ENCODE results near the gene CHST12.
A peak's percentile ranks its signal among the peaks of the same experiment; 100 is the strongest.
"Not testable (repeated sequence)": the region's sequence is repeated elsewhere in the genome, so short reads cannot be mapped to it uniquely, and the experiment has no call there.

Gene CHST12

GRCh38 chr7:2462731-2463130 lies 59.3 kb downstream of the CHST12 start:
- DNase-seq (ENCODE audit: low spot score): no peak

- no peak for DNase-seq (ENCODE audit: low spot score)
Observed at GRCh38 chr7:2465928-2466327, 62.5 kb downstream of the CHST12 start.

DNA sequence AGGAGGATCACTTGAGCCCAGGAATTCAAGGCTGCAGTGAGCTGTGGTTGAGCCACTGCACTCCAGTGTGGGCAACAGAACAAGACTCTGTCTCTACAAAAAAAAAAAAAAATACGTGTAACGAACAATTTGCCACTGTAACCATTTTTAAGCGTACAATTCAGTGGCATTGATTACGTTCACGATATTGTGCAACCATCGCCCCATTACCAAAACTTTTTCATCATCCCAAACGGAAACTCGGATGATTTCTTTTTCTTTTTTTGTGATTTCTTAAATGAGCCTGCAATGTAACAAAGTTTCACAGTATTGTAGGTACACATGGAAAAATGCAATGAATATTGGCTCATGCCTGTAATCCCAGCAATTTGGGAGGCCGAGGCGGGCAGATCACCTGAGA lies 63.3 kb downstream of the CHST12 start:
- no peak for DNase-seq (ENCODE audit: low spot score)

GRCh38 chr7:2468227-2468626 lies 64.8 kb downstream of the CHST12 start:
- no peak for DNase-seq (ENCODE audit: low spot score)

DNA sequence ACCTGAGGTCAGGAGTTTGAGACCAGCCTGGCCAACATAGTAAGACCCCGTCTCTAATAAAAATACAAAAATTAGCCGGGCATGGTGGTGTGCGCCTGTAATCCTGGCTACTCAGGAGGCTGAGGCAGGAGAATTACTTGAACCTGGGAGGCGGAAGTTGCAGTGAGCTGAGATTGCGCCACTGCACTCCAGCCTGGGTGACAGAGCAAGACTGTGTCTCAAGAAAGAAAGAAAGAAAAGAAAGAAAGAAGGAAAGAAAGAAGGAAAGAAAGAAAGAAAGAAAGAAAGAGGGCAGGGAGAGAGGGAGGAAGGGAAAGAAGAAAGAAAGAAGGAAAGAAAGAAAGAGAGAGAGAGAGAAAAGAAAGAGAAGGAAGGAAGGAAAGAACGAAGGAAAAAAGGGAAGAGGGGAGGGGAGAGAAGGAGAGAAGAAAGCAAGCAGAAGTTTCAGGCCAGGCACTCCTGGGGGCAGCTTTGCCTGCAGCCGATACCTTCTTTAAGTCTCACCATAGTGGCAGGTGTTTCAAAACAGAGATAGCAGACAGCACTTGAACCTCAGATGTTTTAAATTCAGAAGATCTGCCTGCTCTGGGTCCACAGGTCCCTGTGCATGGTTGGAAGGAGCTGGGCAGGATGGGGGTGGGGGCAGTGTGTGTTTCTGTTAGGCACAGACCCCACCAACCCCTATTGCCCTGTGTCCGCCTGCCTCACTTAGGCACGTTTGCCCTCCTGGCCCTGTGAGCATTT lies 66.2 kb downstream of the CHST12 start:
- not testable (repeated sequence) for DNase-seq (ENCODE audit: low spot score)

DNA sequence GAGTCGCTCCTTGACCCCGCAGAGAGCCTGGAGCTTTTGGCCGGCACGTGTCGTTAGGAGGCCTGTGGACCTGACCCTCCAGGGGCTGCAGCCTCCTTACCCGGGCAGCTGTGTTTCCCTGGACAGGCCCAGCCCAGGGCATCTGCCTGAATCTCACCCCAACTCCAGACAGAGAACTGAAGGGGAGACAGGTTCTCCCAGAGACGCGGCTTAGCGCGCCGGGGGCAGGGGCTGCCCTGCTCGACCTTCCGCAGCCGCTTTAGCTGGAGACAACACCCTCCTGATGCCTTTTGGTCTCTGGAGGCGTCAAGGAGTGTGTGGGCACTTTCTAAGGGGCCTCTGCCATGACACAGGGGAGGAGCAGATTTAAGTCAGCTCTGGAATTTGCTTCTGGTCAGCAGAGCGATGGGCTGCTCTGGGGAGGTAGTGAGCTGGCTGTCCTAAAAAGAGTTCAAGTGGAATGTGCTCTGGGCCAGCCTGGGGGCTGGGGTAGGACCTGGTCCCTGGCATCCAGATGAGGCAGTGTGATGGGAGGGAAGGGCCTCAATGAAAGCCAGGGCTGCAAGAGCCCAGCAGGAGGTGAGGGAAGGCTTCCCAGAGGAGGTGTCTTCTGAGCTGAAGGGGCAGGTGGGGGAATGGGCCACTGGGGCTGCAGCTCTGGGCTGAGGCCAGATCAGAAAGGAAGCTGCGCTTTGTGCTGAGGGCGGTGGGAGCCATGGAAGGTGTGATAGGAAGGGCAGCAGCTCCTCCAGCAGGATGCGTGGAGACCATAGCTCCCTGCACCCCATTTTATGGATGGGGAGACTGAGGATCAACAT lies 67.0 kb downstream of the CHST12 start:
- no peak for DNase-seq (ENCODE audit: low spot score)

DNA sequence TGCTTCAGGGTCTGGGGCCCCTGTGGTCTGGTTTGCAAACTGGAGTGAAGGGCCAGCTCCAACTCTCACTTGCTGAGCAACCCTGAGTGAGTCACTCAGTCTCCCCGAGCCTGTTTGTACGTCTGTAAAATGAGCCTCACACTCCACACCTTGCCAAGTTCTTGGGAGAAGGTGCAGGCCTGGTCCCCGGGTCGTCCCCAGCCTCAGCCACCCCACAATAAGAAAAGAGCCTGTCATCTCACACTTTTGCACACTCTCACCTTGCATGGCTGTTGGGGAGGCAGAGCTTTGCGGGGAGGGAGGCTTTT lies 67.6 kb downstream of the CHST12 start:
- DNase-seq (ENCODE audit: low spot score): no peak

- DNase-seq (ENCODE audit: low spot score): peak; percentile 93
Observed at GRCh38 chr7:2471396-2471795, 68.0 kb downstream of the CHST12 start.

- DNase-seq (ENCODE audit: low spot score): no peak
Observed at GRCh38 chr7:2472739-2473138, 69.3 kb downstream of the CHST12 start.

DNA sequence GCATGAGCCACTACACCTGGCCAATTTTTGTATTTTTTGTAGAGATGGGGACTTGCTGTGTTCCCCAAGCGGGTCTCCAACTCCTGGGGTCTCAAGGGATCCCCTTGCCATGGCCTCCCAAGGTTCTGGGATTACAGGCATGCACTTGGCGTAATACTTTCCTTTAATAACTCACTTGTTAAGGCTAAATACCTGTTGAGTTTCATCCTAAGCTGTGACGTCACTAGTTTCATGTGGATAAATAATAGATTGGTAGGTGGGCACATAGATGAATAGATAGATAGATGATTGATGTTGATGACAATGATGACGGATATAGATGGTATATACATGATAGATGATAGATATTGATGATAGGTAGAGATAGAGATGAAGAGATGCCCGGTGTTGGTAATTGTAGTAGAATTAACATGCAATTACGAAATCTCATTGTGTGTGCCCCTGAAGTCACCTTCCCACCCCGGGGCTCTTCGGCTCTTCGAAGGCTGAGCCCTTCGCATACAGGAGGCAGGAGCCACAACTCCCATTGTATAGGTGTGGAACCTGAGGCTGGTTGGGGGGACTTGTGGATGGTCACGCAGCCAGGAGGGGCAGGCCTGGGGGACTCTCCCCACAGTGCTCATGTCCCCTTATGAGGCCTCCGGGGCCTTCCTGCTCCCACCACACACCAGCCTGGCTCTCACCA lies 70.2 kb downstream of the CHST12 start:
- DNase-seq (ENCODE audit: low spot score): no peak

DNA sequence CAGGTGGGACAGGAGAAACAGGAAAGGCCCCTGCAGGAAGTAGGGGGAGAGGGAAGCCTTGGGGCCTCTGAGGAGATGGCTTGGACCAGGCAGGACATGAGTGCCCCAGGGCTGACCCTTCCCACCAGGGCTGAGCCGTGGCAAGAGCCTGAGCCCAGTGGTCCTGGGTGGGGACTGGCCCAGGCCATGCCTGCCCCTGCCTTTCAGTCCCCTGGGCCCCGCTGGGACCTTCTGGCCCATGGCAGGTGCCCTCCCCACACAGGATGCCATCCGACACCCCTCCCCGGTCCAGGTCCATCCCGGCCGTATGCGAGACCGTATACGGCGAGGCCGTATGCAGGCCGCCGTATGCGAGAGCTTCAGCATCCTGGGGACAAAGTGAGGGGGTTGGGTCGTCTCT lies 70.8 kb downstream of the CHST12 start:
- no peak for DNase-seq (ENCODE audit: low spot score)

DNA sequence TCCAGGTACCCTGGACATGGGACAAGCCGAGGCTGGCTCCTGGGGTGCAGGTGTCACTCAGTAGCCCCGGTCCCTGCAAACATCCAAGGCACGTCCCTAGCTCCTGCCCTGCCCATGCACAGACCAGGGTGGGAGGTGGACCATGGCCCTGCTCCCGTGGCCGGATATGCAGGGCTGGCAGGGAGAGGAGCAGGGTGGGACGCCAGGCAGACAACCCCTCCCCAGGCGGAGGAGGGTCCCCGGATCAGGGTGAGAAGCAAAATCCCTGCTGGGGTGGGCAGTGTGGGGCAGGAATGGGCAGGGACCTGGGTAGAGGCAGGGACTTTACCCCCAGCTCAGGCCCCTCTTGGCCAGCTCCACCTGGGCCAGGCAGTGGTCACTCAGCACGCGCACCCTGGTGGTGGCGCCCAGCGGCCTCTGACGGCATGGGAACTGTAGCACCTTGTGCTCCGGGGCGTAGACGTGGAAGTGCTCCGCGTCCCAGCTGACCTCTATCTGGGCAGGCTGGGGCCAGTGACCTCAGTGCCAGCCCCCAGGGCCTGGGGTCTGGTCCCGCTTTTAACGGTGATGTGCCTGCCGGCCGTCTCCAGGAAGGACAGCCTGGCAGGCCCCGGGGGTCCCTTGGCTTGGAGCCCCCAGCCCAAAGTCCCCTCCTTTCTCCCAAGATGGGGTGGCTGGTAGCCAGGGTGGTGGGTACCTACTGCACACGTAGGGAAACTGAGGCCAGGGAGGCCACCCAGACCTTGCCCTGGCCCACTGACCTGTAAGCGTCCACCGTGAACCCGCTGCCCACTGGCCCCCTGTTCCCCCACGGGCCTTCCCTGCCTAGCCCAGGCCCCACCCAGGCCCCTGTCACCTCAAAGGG lies 71.6 kb downstream of the CHST12 start:
- no peak for DNase-seq (ENCODE audit: low spot score)

- DNase-seq (ENCODE audit: low spot score): no peak
Observed at GRCh38 chr7:2475678-2476015, 72.2 kb downstream of the CHST12 start.

DNA sequence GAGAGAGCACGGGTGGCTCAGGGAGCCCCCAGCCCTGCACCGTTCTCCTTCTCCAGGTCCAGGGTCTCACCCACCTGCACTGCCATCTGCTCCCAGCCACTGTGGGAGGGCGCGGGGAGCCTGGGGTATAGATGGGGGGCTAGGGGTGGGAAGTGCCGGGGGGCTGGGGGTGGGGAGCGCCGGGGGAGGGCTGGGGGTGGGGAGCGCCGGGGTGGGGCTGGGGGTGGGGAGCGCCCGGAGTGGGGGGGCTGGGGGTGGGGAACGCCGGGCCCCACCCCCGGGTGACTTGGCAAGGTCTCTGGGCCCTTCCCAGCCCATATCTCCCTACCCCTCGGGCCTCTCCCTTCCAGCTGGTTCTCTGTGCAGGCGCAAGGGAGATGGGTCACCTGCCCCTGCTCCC lies 72.9 kb downstream of the CHST12 start, which contains the start of gene GRIFIN:
Gene GRIFIN, minus strand, starts transcription at position 101 of the 400 bp plus-strand sequence. Its CDS starts 15 bp downstream, at position 86.
- no peak for DNase-seq (ENCODE audit: low spot score)

GRCh38 chr7:2476776-2477446 lies 73.5 kb downstream of the CHST12 start:
- DNase-seq (ENCODE audit: low spot score): no peak

DNA sequence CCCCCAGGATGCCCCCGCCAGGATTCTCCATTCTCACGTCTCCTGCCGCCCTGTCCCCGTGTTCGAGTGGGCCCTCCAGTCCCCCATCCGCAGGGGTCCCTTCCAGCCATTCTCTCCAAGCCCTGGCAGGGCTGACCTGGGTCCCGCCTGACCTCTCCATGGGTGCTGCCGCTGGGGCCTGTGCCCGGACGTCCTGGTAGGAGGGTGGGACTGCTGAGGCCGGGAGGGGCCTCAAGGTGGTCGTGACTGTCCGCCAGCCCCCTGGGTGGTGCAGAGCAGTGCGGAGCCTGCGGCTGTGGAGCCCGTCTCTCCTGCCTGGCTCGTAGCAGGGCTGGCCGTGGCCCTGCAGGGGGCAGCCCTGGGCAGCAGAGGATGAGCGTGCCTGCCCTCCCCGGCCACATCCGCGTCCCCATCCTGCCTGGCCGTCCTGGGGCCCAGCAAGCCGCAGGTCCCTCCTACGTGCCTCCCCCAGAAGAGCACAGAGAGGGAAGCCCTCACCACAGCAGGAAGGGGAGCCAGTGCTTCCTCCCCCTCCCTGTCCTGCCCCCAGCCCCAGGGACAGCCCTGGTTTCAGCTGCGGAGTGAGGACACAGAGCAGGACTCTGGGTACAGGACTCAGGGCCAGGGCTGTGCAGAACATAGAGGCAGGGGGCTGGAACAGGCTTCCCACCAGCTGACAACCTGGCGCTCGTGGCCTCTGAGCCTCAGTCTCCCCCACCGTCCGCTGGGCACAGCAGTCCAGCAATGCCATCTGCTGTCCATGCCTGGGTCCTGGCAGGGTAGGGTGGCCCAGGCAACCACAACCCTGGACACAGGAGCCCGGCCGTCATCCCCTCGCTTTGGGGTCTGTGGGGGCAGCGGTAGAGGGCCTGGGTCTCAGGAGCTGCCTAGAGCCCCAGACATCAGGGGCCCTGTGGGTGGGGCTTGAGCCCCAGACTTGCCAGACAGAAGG lies 74.3 kb downstream of the CHST12 start:
- peak; percentile 75 for DNase-seq (ENCODE audit: low spot score)

GRCh38 chr7:2478399-2478785 lies 75.0 kb downstream of the CHST12 start:
- no peak for DNase-seq (ENCODE audit: low spot score)

- DNase-seq (ENCODE audit: low spot score): no peak
Observed at GRCh38 chr7:2478800-2479199, 75.4 kb downstream of the CHST12 start.

- no peak for DNase-seq (ENCODE audit: low spot score)
Observed at GRCh38 chr7:2479276-2480069, 76.1 kb downstream of the CHST12 start.

GRCh38 chr7:2480070-2480408 lies 76.6 kb downstream of the CHST12 start:
- DNase-seq (ENCODE audit: low spot score): no peak
